ENCODE data around the gene AOPEP. TPM values are rescaled to one million over a fixed set of nuclear protein-coding genes. Genes with fewer than 3 reads are reported as not detected.

Gene AOPEP
- total RNA-seq, 2 experiments from 2014 or later = 6.9 to 7.0 TPM

- Mint-ChIP-seq H3K36me3 (ENCODE audit: low read depth) (no peaks in the 10 kb centered on the region), H3K9me3 (no peaks in the 10 kb centered on the region), H3K27me3 (no peaks in the 10 kb centered on the region), H3K27ac (no peak overlapping the region), H3K4me1 (ENCODE audit: low read depth) (no peaks in the 10 kb centered on the region), H3K4me3 (no peak overlapping the region)
- intact Hi-C loops (cut with DNase I, micrococcal nuclease) = no loop called here
- Histone ChIP-seq H3K4me3 (ENCODE audit: low read length) (no peak overlapping the region), H3K9me3 (ENCODE audit: control insufficient read depth in 1 of 2, insufficient read depth in 1 of 2, low read length in 2 of 2) (no peaks in the 10 kb centered on the region), H3K4me1 (ENCODE audit: insufficient read depth, low read length) (no peaks in the 10 kb centered on the region), H3K27ac (ENCODE audit: low read depth in 1 of 2, low read length in 2 of 2) (no peak overlapping the region), H3K27me3 (ENCODE audit: control insufficient read depth in 1 of 2, insufficient read depth in 2 of 2, low read length in 2 of 2) (no peaks in the 10 kb centered on the region), H3K36me3 (ENCODE audit: insufficient read depth, low read length) (no peaks in the 10 kb centered on the region)
- TF ChIP-seq, protein P1, sequence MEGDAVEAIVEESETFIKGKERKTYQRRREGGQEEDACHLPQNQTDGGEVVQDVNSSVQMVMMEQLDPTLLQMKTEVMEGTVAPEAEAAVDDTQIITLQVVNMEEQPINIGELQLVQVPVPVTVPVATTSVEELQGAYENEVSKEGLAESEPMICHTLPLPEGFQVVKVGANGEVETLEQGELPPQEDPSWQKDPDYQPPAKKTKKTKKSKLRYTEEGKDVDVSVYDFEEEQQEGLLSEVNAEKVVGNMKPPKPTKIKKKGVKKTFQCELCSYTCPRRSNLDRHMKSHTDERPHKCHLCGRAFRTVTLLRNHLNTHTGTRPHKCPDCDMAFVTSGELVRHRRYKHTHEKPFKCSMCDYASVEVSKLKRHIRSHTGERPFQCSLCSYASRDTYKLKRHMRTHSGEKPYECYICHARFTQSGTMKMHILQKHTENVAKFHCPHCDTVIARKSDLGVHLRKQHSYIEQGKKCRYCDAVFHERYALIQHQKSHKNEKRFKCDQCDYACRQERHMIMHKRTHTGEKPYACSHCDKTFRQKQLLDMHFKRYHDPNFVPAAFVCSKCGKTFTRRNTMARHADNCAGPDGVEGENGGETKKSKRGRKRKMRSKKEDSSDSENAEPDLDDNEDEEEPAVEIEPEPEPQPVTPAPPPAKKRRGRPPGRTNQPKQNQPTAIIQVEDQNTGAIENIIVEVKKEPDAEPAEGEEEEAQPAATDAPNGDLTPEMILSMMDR (IDR thresholded peaks at IDR 0.05) = no peak
- POLR2A ChIA-PET = no interaction called here
- no peak for DNase-seq
- CTCF ChIA-PET = no interaction called here
- ATAC-seq (ENCODE audit: poor library complexity) = no peak
Measured at GRCh38 chr9:94913550-94913949, 187.1 kb downstream of the AOPEP start.

- Mint-ChIP-seq H3K27me3 (no peaks in the 10 kb centered on the region), H3K4me1 (ENCODE audit: low read depth) (no peaks in the 10 kb centered on the region), H3K27ac (no peak overlapping the region), H3K4me3 (no peak overlapping the region), H3K36me3 (ENCODE audit: low read depth) (no peaks in the 10 kb centered on the region), H3K9me3 (no peaks in the 10 kb centered on the region)
- TF ChIP-seq, protein P1 (IDR thresholded peaks at IDR 0.05) = no peak
- CTCF ChIA-PET = interaction anchor here (0.6 to 0.7 kb wide), 2 partner anchors 16 to 620 kb away, joined by 3 read pairs; no protein-coding TSS in a partner anchor
- Histone ChIP-seq H3K27me3 (ENCODE audit: control insufficient read depth in 1 of 2, insufficient read depth in 2 of 2, low read length in 2 of 2) (no peaks in the 10 kb centered on the region), H3K36me3 (ENCODE audit: insufficient read depth, low read length) (no peaks in the 10 kb centered on the region), H3K4me1 (ENCODE audit: insufficient read depth, low read length) (no peaks in the 10 kb centered on the region), H3K27ac (ENCODE audit: low read depth in 1 of 2, low read length in 2 of 2) (no peak overlapping the region), H3K4me3 (ENCODE audit: low read length) (no peak overlapping the region), H3K9me3 (ENCODE audit: control insufficient read depth in 1 of 2, insufficient read depth in 1 of 2, low read length in 2 of 2) (no peaks in the 10 kb centered on the region)
- POLR2A ChIA-PET = no interaction called here
- no peak for DNase-seq
- ATAC-seq (ENCODE audit: poor library complexity) = no peak
- intact Hi-C loops (cut with DNase I, micrococcal nuclease) = loop anchor here in 1 of 2 experiments (5.0 kb wide), 1 partner anchor 43 kb away; no protein-coding TSS in a partner anchor
Measured at GRCh38 chr9:94915476-94916450, 189.3 kb downstream of the AOPEP start.

DNA sequence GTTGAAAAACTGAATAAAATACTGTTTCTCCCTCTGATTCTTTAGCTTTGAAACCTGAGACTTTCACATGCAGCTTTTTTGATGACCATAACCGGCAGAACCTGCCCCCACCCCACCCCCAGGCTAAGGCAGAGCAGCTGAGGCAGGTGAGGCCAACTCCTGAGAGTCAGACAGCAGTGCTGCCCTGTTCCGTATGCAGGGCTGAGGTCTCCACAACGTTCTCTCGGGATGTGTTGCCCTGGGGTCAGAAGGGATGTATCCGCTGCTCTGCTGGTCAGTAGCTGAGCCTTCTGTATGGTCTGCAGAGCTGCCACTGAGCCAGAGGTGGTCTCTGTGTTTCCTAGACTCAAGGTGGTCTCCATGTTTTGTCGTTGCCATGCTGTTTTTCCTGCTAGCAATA, 190.5 kb downstream of the AOPEP start:
- Mint-ChIP-seq H3K36me3 (ENCODE audit: low read depth) (no peaks in the 10 kb centered on the region), H3K4me3 (no peak overlapping the region), H3K4me1 (ENCODE audit: low read depth) (no peaks in the 10 kb centered on the region), H3K27me3 (no peaks in the 10 kb centered on the region), H3K27ac (no peak overlapping the region), H3K9me3 (no peaks in the 10 kb centered on the region)
- no peaks in the 10 kb centered on the region for H3K27me3 ChIP-seq (ENCODE audit: control insufficient read depth in 1 of 2, insufficient read depth in 2 of 2, low read length in 2 of 2)
- POLR2A ChIA-PET = no interaction called here
- DNase-seq (no peak), ATAC-seq (ENCODE audit: poor library complexity) (no peak)
- TF ChIP-seq, protein P1 (IDR thresholded peaks at IDR 0.05) = no peak
- CTCF ChIA-PET = no interaction called here
- no peak overlapping the region for H3K4me3 ChIP-seq (ENCODE audit: low read length)
- H3K4me1 ChIP-seq (ENCODE audit: insufficient read depth, low read length) = no peaks in the 10 kb centered on the region
- no peak overlapping the region for H3K27ac ChIP-seq (ENCODE audit: low read depth in 1 of 2, low read length in 2 of 2)
- H3K9me3 ChIP-seq (ENCODE audit: control insufficient read depth in 1 of 2, insufficient read depth in 1 of 2, low read length in 2 of 2) = no peaks in the 10 kb centered on the region
- intact Hi-C loops (cut with DNase I, micrococcal nuclease) = loop anchor here in 1 of 2 experiments (5.0 kb wide), 1 partner anchor 45 kb away; no protein-coding TSS in a partner anchor
- no peaks in the 10 kb centered on the region for H3K36me3 ChIP-seq (ENCODE audit: insufficient read depth, low read length)

Measured in CD4-positive, alpha-beta T cell (primary cell).